ENCODE results near the gene OVOL2.
"Not testable (repeated sequence)": the region's sequence is repeated elsewhere in the genome, so short reads cannot be mapped to it uniquely, and the experiment has no call there.

OVOL2 gene

GRCh38 chr20:18057994-18058349, 256 bp upstream of the OVOL2 start:
- no peak for DNase-seq (ENCODE audit: low read depth in 2 of 2)

GRCh38 chr20:18056174-18057100, 1.3 kb downstream of the OVOL2 start:
- no peak for DNase-seq (ENCODE audit: low read depth in 2 of 2)

DNA sequence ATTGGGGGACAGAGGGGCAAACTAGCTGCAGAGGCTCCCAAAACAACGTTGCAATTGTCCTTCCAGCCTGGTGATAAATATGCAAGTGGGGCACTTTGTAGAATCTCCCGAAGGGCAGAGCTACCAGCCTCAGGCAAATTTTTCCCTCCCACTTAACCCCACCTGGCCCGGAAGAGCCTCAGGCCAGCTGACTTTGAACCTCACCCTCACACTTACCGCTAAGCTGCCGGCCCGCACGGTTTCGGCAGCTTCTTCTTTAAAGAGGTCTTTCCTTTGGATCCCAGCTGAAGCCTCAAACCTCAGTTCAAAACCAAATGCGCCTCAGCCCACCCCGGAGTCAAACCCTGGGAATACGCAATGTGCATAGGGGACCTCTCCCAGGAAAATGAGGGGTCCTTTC, 2.5 kb downstream of the OVOL2 start:
- no peak for DNase-seq (ENCODE audit: low read depth in 2 of 2)

- DNase-seq (ENCODE audit: low read depth in 2 of 2) = no peak
These were observed 4.9 kb downstream of the OVOL2 start for GRCh38 chr20:18052856-18053255.

GRCh38 chr20:18050628-18051027, 7.1 kb downstream of the OVOL2 start:
- DNase-seq (ENCODE audit: low read depth in 2 of 2) = no peak

- no peak for DNase-seq (ENCODE audit: low read depth in 2 of 2)
These were observed 9.5 kb downstream of the OVOL2 start for GRCh38 chr20:18048176-18048575.

DNA sequence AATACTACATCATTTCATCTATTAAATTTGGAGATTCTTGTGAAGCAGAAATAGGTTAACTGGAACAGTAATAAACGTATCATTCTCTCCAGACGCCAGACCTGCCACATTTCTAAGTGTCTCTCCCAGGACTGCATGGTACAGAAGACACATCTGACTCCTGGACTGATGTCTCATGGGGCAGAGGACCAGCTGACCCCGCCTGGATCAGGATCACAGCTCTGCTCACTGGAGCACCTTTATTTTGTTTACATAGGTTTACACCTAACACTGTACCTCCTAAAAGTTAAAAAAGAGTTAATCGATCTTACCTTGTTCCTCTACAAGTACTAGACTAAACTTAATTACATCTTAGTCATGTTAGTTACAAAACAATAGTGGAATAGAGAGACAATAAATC, 11.2 kb downstream of the OVOL2 start:
- DNase-seq (ENCODE audit: low read depth in 2 of 2) = no peak

GRCh38 chr20:18042229-18042628, 15.5 kb downstream of the OVOL2 start:
- no peak for DNase-seq (ENCODE audit: low read depth in 2 of 2)

GRCh38 chr20:18041462-18041861, 16.3 kb downstream of the OVOL2 start:
- no peak for DNase-seq (ENCODE audit: low read depth in 2 of 2)

- no peak for DNase-seq (ENCODE audit: low read depth in 2 of 2)
These were observed 18.7 kb downstream of the OVOL2 start for GRCh38 chr20:18039063-18039462.

DNA sequence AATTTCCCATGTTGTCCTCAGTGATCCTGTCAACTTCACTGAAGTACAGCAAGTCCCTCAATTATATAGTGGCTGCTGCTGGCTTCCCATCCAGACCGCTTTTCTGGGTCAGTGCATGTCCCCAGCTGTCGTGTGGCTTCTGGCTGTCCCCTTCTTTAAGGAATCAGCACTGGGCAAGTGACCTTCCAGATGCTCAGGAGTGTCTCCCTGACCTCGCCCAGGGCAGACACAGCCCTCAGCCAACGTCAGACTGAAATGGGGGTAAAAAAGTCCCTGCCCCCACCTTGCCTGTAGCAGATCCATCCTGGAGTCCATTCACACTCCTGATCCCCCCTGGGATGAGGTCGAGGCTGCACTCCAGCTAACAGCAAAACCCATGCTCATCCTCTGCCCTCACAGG, 23.7 kb downstream of the OVOL2 start:
- DNase-seq (ENCODE audit: low read depth in 2 of 2) = no peak

DNA sequence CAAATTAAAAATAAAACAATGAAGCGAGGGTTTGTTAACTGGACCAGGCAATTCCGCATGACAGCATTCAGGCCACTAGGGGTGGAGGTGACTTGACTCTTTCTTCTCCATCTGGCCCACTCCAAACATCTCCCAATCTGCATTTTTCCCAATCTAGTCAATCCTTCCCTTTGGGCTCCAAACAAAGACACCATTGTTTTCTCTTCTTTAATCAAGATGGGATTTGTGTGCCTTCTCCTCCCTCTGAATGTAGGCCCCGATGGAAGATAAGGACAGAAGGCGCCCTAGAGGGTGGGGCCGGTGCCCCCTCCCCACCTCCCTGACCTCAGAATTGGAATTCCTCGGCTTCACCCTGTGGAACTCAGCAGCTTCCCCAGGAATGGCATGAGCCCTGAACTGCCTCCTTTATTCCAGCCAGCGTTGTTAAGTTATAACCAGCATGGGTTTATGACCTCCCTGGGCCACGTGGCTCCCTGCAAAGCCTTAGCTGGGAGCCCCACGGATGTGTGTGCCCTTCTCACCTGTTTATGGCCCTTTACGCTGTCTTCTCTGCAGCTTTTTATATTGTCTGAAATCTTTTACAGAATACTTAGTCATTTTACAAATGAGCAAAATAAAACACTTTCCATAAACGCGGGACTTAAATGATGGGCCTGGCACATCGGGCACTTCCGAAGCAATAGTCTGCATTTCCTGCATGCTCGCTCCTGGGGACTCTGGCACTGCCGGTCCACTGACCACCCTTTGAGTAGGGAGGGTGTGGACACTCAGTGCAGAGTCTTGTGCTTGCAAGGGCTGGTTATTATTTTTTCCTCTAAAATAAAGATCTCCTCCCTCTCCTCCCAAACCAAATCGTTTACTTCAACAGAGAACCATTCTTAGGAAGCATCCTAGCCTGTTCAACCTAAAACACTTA, 24.5 kb downstream of the OVOL2 start:
- no peak for DNase-seq (ENCODE audit: low read depth in 2 of 2)

DNA sequence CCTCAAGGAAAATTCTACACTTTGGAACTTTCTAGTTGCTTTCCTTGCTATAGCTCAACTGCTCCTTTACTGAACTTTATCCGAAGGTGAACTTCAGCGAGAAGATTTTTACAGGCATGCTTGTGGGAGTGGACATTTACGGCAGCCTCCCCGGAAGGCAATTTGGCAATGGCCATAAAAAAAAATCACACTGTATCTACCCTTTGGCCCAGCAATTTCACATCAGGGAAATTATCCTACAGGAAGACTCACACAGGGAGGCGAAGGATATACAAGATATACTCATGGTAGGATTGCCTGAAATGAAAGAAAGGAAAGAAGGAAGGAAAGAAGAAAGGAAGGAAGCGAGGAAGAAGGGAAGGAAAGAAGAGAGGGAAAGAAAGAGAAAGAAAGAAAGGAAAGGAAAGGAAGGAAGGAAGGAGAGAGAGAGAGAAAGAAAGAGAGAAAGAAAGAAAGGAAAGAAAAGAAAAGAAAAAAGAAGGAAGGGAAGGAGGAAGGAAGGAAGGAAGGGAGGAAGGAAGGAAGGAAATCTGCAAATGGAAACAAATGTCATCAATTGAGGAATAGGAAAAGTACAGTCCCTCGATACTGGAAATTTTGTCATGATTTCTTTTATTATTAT, 25.7 kb downstream of the OVOL2 start:
- DNase-seq (ENCODE audit: low read depth in 2 of 2) = no peak

DNA sequence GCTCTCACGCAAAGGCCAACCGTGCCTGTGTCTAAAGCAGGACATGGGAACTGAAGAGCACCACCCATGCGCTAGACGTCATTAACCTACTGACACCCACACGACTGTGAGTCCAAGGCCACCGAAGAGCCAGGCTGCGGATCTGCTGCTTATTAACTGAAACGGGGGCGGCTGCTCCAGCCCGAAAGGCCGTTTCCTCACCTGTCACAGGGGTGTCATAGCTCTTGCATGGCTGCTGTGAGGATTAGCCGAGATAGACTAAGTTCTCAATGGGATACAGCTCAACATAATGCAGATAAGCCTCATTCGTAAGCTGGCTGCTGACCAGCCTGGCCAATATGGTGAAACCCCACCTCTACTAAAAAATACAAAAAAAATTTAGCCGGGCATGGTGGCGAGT, 26.7 kb downstream of the OVOL2 start:
- DNase-seq (ENCODE audit: low read depth in 2 of 2) = no peak

DNA sequence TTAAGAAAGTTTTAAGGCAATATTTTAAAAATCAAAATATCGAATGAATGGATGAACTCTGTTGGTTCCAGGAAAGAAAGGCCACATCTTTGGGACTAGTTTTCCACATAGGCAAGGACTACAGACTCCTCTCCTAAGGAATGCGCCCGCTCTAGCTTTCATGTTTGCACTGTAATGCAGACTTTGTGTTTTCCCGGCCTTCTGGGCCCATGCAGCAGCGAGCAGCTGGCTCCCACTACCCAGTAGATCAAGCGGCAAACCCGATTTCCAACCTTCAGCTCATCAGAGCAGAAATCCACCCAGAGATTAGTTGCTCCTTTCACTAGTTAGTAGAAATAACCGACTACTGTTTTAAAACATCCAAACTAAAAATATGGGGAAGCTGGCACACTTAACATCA, 27.7 kb downstream of the OVOL2 start:
- DNase-seq (ENCODE audit: low read depth in 2 of 2) = no peak

GRCh38 chr20:18027011-18027410, 30.7 kb downstream of the OVOL2 start:
- DNase-seq (ENCODE audit: low read depth in 2 of 2) = not testable (repeated sequence)

DNA sequence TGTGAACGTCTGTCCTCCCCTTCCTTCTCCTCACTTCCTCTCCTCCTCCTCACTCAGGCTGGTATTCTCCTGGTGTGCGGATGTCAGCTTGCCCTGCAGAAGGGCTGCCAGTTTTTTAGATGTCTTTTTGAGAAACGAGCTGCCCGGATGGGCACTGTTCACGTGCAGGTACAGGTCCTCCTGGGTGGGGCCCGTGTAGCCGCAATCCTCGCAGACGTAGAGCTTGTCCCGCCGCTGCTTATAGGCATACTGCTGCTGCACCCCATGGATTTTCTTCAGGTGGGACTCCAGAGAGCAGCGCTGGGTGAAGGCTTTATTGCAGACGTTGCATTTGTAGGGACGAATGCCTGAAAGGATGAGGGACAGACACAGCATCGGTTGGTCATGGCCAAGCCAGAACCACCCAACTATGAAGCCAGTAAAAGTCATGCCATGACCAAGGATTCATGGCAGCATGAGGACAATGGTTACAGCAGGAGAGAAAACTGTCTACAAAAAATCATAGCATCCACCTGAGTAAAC, 33.0 kb downstream of the OVOL2 start:
- DNase-seq (ENCODE audit: low read depth in 2 of 2) = no peak

GRCh38 chr20:18020931-18021330, 36.8 kb downstream of the OVOL2 start:
- DNase-seq (ENCODE audit: low read depth in 2 of 2) = no peak

DNA sequence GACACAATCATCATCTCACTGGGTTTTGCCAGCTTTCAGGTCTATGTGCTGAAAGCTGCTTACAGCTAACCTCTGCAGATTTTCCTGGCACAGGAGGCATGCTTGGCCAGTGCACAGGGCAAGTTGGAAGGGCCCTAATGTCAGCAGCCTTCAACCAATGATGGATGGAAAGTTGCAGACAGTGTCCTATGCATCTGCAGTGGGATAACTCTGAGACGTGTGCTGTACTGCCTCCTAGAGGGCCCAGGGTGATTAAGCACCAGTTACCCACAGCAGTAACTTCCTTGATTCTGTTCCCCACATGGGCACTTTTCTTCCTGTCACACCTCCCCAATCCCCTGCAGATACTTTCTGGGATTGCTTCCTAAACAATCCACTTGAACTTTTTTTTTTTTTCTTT, 38.6 kb downstream of the OVOL2 start:
- DNase-seq (ENCODE audit: low read depth in 2 of 2) = no peak

- DNase-seq (ENCODE audit: low read depth in 2 of 2) = no peak
These were observed 39.6 kb downstream of the OVOL2 start for GRCh38 chr20:18018100-18018499.

- no peak for DNase-seq (ENCODE audit: low read depth in 2 of 2)
These were observed 40.9 kb downstream of the OVOL2 start for GRCh38 chr20:18016772-18017171.

GRCh38 chr20:18014411-18014810, 43.3 kb downstream of the OVOL2 start:
- no peak for DNase-seq (ENCODE audit: low read depth in 2 of 2)
